Endothelial cell of umbilical vein (primary cell): ENCODE data around the gene SSRP1. TPM values are rescaled to one million over a fixed set of nuclear protein-coding genes. Genes with fewer than 3 reads are reported as not detected.

Experiments used
- BruUV-seq: library from RNA; stranded (reverse); fragments of 400-500 nt; replicated peaks from 2 replicates; lab custom pipeline; 2021; lab: Mats Ljungman, UMichigan
- CTCF ChIA-PET: fragments of 300-600, 350-600 bp; sonication (Branson Sonifier 250); formaldehyde crosslinking; loops from one replicate; lab custom pipeline; 2021; ENCODE audit warnings: antibody characterized with exemption, inconsistent platforms; lab: Charles Lee
- POLR2A ChIA-PET: fragments of 300-600, 350-600 bp; sonication (Branson Sonifier 250); formaldehyde crosslinking; loops from one replicate; lab custom pipeline; 2021; ENCODE audit warnings: antibody characterized with exemption, inconsistent platforms; lab: Charles Lee
- DNase-seq: peaks from one replicate; pipeline ENCODE4 v3.0.0-alpha.2; 2011; ENCODE audit warnings: low read depth, low spot score
- FAIRE-seq: peaks from 2 replicates; lab custom pipeline; 2011; peaks lifted over from hg19 to GRCh38; lab: Jason Lieb, UNC
- H2AFZ ChIP-seq: 2 replicates; pipeline ENCODE4 v1.6.0; 2012; ENCODE audit warnings: low read depth, low read length, control low read depth, inconsistent platforms
- H3K27ac ChIP-seq: 2 replicates; pipeline ENCODE4 v1.5.1; 2011; ENCODE audit warnings: low read depth, mild to moderate bottlenecking, control low read depth, low read length, moderate library complexity; ENCODE audit not compliant: insufficient read depth
- H3K27me3 ChIP-seq, 2 experiments: 2 replicates each; pipeline versions ENCODE4 v1.6.0 to v1.6.1; 2011; ENCODE audit warnings: low read length in 2 of 2, mixed read lengths in 1 of 2; ENCODE audit not compliant: control insufficient read depth in 2 of 2, insufficient read depth in 2 of 2
- H3K36me3 ChIP-seq, 2 experiments: 2 replicates in 1 of 2; 3 replicates in 1 of 2; pipeline ENCODE4 v1.5.1; 2011; ENCODE audit warnings: low read length in 2 of 2, mild to moderate bottlenecking in 1 of 2, moderate library complexity in 1 of 2; ENCODE audit not compliant: control insufficient read depth in 2 of 2, insufficient read depth in 2 of 2; ENCODE audit errors: extremely low read depth in 1 of 2
- H3K4me1 ChIP-seq: 3 replicates; pipeline ENCODE4 v1.5.1; 2011; ENCODE audit warnings: mild to moderate bottlenecking, low read length; ENCODE audit not compliant: control insufficient read depth, insufficient read depth; ENCODE audit errors: extremely low read depth
- H3K4me2 ChIP-seq: 2 replicates; pipeline ENCODE4 v1.6.1; 2011; ENCODE audit warnings: low read length, control low read depth, mixed read lengths; ENCODE audit not compliant: insufficient read depth
- H3K4me3 ChIP-seq, 3 experiments: fragments of 200-600 bp in 1 of 3; sonication (generic), shearing (Covaris generic) in 1 of 3; replicated peaks in 1 of 3; 2 replicates each; pipeline ENCODE4 v1.5.1; 2011 to 2016; ENCODE audit warnings: control low read depth in 3 of 3, low read length in 3 of 3, mild to moderate bottlenecking in 2 of 3, inconsistent platforms in 1 of 3, low read depth in 1 of 3, moderate library complexity in 1 of 3; ENCODE audit not compliant: insufficient read depth in 1 of 3
- H3K79me2 ChIP-seq: 2 replicates; pipeline ENCODE4 v1.6.0; 2012; ENCODE audit warnings: low read length, inconsistent platforms; ENCODE audit not compliant: control insufficient read depth, insufficient read depth
- H3K9ac ChIP-seq: replicated peaks from 2 replicates; pipeline ENCODE3; 2011; ENCODE audit warnings: low read length, control low read depth; ENCODE audit not compliant: insufficient read depth; ENCODE audit errors: extremely low read depth
- H3K9me1 ChIP-seq: replicated peaks from 3 replicates; pipeline ENCODE4 v1.6.0; 2011; ENCODE audit warnings: mild to moderate bottlenecking, low read length; ENCODE audit not compliant: control insufficient read depth, insufficient read depth; ENCODE audit errors: extremely low read depth
- H3K9me3 ChIP-seq: replicated peaks from 2 replicates; pipeline ENCODE4 v1.5.1; 2012; ENCODE audit warnings: low read length, inconsistent platforms; ENCODE audit not compliant: control insufficient read depth, insufficient read depth
- H4K20me1 ChIP-seq: replicated peaks from 2 replicates; pipeline ENCODE3; 2011; ENCODE audit warnings: mild to moderate bottlenecking, low read length; ENCODE audit not compliant: control insufficient read depth, insufficient read depth; ENCODE audit errors: extremely low read depth
- EZH2 ChIP-seq: IDR thresholded peaks from 2 replicates; pipeline ENCODE4 v1.6.1; 2012; ENCODE audit warnings: borderline replicate concordance, low read depth, mild to moderate bottlenecking, moderate library complexity, low read length, inconsistent platforms; ENCODE audit not compliant: severe bottlenecking
- FOS ChIP-seq: IDR thresholded peaks from 2 replicates; pipeline ENCODE4 v1.6.1; 2011; ENCODE audit warnings: mild to moderate bottlenecking, low read length, moderate library complexity, borderline replicate concordance; ENCODE audit not compliant: insufficient read depth
- GATA2 ChIP-seq: IDR thresholded peaks from 2 replicates; pipeline ENCODE4 v1.7.0; 2011; ENCODE audit warnings: low read depth, mild to moderate bottlenecking, moderate library complexity, mixed read lengths, low read length; ENCODE audit not compliant: insufficient read length, insufficient read depth
- JUN ChIP-seq: IDR thresholded peaks from 2 replicates; pipeline ENCODE4 v1.6.1; 2011; ENCODE audit warnings: borderline replicate concordance, low read depth; ENCODE audit not compliant: insufficient read length, insufficient read depth
- MYC ChIP-seq: IDR thresholded peaks from one replicate; pipeline ENCODE4 v1.6.1; 2011; ENCODE audit warnings: mild to moderate bottlenecking, low read depth, low read length
- POLR2A ChIP-seq: IDR thresholded peaks from 2 replicates; pipeline ENCODE4 v1.6.1; 2012; ENCODE audit warnings: low read depth, mild to moderate bottlenecking, control low read depth, low read length
- POLR2AphosphoS5 ChIP-seq: IDR thresholded peaks from 2 replicates; pipeline ENCODE4 v1.6.1; 2012; ENCODE audit warnings: low read depth, mild to moderate bottlenecking, control low read depth, low read length, moderate library complexity; ENCODE audit not compliant: insufficient read depth
- dilution Hi-C: fragments of 300-500 bp; cut with MboI; formaldehyde crosslinking; loops from one replicate; pipeline ENCODE4 v1.15.0; 2019; ENCODE audit warnings: low sequenced_read_pairs; ENCODE audit not compliant: extremely low pct_ligation_motif_present
- intact Hi-C: fragments of 100-400 bp; cut with micrococcal nuclease; formaldehyde crosslinking; loops from one replicate; pipeline ENCODE4 v1.10.0; 2022
- polyA plus RNA-seq, 4 experiments: library from polyadenylated mRNA; depleted of rRNA in 3 of 4; stranded (reverse) in 3 of 4; unstranded in 1 of 4; fragments of >200 nt; gene quantifications; 2 replicates each; pipeline versions ENCODE4 v1.2.1 to v1.2.3, GENCODE V29; 2011 to 2012; ENCODE audit warnings: missing spikeins in 1 of 4
- total RNA-seq: library from RNA; stranded (reverse); gene quantifications from 2 replicates; pipeline ENCODE4 v1.2.3, GENCODE V29; 2021
- TF ChIP-seq, protein P1 (sequence below), 2 donors: IDR thresholded peaks; 1 replicate in 1 of 2; 2 replicates in 1 of 2; pipeline ENCODE4 v1.5.1; 2011; ENCODE audit warnings: low read length in 2 of 2, mild to moderate bottlenecking in 2 of 2, moderate library complexity in 2 of 2, control low read depth in 1 of 2, inconsistent platforms in 1 of 2, low read depth in 1 of 2; ENCODE audit not compliant: insufficient read depth in 1 of 2; ENCODE audit errors: extremely low read depth in 1 of 2
- TF ChIP-seq, protein P2 (sequence below): IDR thresholded peaks from 2 replicates; pipeline ENCODE4 v1.6.1; 2011; ENCODE audit not compliant: insufficient read depth, insufficient read length

The SSRP1 gene
- total and polyA plus RNA-seq, 2 donors (not counting 3 experiments of a cell fraction or from before 2014, with no cell fraction given): 130 to 146 TPM

DNA sequence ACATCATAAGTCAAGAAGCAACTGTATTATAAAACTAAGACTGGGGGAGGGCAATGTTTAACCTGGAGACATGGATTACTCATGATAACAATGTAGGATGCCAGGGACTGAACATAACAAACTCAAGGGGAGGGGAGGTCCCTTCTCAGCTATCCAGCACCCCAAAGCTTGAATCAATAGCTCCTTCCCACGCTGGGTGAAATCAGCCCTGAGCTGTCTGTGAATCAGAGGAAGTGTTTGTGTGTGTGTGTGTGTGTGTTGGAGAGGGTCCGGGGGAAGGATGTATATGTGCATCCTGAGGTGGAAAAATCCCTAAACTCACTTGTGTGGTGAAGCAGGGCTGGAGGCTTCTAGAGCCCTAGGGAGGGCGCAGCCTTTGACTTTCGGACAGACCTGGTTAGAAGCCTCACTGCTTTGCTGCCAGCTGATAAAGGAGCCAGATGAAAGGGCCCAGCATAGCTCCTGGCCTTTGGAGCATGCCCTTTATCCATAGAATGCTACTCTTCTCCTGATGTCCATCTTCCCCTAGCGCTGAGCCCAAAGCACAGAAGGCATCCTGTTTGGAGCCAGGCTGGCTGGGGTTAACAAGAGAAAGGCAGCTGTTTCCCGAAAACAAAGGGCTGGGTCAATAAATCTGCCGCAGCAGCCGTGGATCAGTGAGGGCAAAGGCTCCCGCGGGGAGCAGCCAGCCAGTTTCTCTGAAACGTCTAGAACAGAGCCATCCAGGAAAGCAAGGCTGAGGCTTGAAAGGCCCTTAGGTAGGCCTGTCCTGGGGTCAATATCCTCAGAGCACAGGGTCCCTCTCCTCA is 46.7 kb downstream of the SSRP1 start:
- Histone ChIP-seq H2AFZ (peak overlapping the region; percentile 67), H4K20me1 (no peaks in the 10 kb centered on the region), H3K79me2 (no peaks in the 10 kb centered on the region), H3K27ac (peak overlapping the region; percentile 74), H3K4me3 (no peak overlapping the region), H3K4me1 (peaks cover 24% of the 10 kb centered on the region), H3K9me3 (no peaks in the 10 kb centered on the region), H3K4me2 (peak overlapping the region; percentile 23), H3K9me1 (no peaks in the 10 kb centered on the region), H3K27me3 (no peaks in the 10 kb centered on the region), H3K36me3 (no peaks in the 10 kb centered on the region), H3K9ac (peak overlapping the region; percentile 42)
- ChIA-PET POLR2A (interaction anchor here (0.8 to 1.9 kb wide), 4 partner anchors 20 to 47 kb away, joined by 3 to 8 read pairs (median 4); partner anchors contain the start of gene SSRP1), CTCF (interaction anchor here (0.6 to 2.3 kb wide), 12 partner anchors 10 to 238 kb away, joined by 3 to 16 read pairs (median 3); no protein-coding TSS in a partner anchor)
- peak; percentile 94 for DNase-seq
- FAIRE-seq: peak; percentile 86
- BruUV-seq: no TSS peak
- peak; percentile 87 for TF ChIP-seq FOS
- TF ChIP-seq, protein P1, sequence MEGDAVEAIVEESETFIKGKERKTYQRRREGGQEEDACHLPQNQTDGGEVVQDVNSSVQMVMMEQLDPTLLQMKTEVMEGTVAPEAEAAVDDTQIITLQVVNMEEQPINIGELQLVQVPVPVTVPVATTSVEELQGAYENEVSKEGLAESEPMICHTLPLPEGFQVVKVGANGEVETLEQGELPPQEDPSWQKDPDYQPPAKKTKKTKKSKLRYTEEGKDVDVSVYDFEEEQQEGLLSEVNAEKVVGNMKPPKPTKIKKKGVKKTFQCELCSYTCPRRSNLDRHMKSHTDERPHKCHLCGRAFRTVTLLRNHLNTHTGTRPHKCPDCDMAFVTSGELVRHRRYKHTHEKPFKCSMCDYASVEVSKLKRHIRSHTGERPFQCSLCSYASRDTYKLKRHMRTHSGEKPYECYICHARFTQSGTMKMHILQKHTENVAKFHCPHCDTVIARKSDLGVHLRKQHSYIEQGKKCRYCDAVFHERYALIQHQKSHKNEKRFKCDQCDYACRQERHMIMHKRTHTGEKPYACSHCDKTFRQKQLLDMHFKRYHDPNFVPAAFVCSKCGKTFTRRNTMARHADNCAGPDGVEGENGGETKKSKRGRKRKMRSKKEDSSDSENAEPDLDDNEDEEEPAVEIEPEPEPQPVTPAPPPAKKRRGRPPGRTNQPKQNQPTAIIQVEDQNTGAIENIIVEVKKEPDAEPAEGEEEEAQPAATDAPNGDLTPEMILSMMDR (IDR thresholded peaks at IDR 0.05; ENCODE audit: extremely low read depth in 1 of 2, insufficient read depth in 1 of 2, low read depth in 1 of 2, low read length in 2 of 2): no peak
- peak; percentile 30 for TF ChIP-seq POLR2AphosphoS5
- TF ChIP-seq MYC: no peak
- TF ChIP-seq POLR2A: peak; percentile 40
- no peak for TF ChIP-seq EZH2
- TF ChIP-seq, protein P2, sequence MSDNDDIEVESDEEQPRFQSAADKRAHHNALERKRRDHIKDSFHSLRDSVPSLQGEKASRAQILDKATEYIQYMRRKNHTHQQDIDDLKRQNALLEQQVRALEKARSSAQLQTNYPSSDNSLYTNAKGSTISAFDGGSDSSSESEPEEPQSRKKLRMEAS: no peak
- peak; percentile 60 for TF ChIP-seq JUN
- TF ChIP-seq GATA2: peak; percentile 26
- intact Hi-C loops (loop anchor here (1.0 to 2.0 kb wide), 2 partner anchors 22 to 36 kb away; partner anchors contain the start of gene TNKS1BP1), dilution Hi-C loops (no loop called here)
